ENCODE measurements around the gene SGSM1. TPM values are rescaled to one million over a fixed set of nuclear protein-coding genes. Genes with fewer than 3 reads are reported as not detected.

SGSM1 gene
- polyA plus RNA-seq, 1 experiment = not detected

DNA sequence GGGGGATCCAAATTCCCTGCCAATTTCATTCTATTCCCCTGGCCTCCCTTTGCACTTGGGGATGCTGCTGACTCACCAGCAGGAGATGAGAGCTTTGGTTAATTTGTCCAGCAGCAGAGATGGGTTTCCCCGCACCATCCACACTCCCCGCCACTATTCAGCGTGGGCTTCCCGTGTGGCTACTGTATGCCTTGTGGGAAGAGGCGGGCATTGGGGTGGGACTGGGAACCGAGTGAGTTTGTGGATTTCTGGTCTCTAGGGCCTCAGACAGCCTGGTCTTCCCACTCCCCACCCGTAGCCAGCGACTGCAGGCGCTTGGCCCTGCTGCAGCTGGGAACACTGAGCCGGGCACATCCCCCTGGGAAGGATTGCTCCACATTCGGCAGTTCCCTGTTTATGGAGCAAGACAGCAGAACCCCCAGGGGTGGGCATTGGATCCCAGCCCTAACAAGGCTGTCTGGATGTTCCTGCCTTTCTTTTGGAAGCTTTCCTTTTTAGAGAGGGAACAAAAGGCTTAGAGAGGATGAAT lies 169.9 kb downstream of the SGSM1 start:
- DNase-seq (ENCODE audit: low read depth, low spot score) = no peak
- Histone ChIP-seq H3K27me3 (ENCODE audit: control insufficient read depth, insufficient read depth, low read length) (no peaks in the 10 kb centered on the region), H3K9me3 (ENCODE audit: control insufficient read depth, insufficient read depth, low read length) (no peaks in the 10 kb centered on the region), H3K4me3 (ENCODE audit: low read depth, low read length) (no peak overlapping the region), H3K27ac (ENCODE audit: low read depth, low read length) (no peak overlapping the region)
- TF ChIP-seq, protein P1, sequence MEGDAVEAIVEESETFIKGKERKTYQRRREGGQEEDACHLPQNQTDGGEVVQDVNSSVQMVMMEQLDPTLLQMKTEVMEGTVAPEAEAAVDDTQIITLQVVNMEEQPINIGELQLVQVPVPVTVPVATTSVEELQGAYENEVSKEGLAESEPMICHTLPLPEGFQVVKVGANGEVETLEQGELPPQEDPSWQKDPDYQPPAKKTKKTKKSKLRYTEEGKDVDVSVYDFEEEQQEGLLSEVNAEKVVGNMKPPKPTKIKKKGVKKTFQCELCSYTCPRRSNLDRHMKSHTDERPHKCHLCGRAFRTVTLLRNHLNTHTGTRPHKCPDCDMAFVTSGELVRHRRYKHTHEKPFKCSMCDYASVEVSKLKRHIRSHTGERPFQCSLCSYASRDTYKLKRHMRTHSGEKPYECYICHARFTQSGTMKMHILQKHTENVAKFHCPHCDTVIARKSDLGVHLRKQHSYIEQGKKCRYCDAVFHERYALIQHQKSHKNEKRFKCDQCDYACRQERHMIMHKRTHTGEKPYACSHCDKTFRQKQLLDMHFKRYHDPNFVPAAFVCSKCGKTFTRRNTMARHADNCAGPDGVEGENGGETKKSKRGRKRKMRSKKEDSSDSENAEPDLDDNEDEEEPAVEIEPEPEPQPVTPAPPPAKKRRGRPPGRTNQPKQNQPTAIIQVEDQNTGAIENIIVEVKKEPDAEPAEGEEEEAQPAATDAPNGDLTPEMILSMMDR (IDR thresholded peaks at IDR 0.05; ENCODE audit: low read depth, low read length) = no peak
- ChIA-PET POLR2A (interaction anchor here (0.7 kb wide), 1 partner anchor 18 kb away, joined by 4 read pairs; no protein-coding TSS in a partner anchor), CTCF (no interaction called here)

DNA sequence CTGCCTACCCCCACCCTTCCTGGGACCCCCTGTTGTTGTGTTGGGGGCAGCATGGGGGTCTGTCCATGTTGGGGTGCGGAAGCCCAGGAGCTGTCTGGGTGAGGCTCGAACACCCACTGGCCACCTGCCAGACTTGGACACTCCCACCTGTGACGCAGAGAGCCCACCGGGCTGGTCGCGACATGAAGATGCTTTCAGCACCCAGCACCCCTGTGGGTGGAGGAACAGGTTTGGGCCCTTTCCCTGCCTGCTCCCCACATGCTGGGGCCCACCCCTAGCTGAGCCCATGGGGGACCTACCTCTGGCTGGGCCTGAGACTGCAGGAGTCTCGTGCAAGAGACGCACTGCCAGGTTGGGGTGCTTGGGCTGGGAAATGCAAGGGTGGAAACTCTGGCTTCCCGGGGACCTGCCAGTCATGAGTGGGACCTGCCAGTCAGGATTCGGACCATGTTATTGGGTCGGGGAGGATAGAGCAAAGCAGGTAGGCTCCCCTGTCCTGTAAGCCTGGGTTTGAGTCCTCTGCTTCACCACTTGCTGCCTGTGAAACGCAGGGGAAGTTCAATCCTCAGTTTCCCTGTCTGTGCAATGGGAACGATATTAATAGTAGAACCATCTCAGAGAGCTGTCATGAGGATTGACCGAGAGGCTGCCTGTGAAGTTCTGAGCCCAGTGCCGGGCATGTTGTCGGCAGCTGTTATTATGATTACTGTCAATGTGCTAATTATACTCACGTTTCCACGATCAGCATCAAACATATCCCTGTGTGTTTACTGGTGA lies 170.6 kb downstream of the SGSM1 start:
- CTCF ChIA-PET = no interaction called here
- TF ChIP-seq, protein P1 (IDR thresholded peaks at IDR 0.05; ENCODE audit: low read depth, low read length) = no peak
- POLR2A ChIA-PET = no interaction called here
- no peaks in the 10 kb centered on the region for H3K9me3 ChIP-seq (ENCODE audit: control insufficient read depth, insufficient read depth, low read length)
- no peaks in the 10 kb centered on the region for H3K27me3 ChIP-seq (ENCODE audit: control insufficient read depth, insufficient read depth, low read length)
- H3K27ac ChIP-seq (ENCODE audit: low read depth, low read length) = no peak overlapping the region
- no peak overlapping the region for H3K4me3 ChIP-seq (ENCODE audit: low read depth, low read length)
- DNase-seq (ENCODE audit: low read depth, low spot score) = no peak

Small RNA genes lying within 50 kb of the gene (small RNA-seq; reads per million reads assigned to genes)
- gene RF00275 (ENCODE audit: insufficient read length, low read depth) = not detected

Other genes starting within 250 kb of the SGSM1 start
- 5.2 and 7.1 TPM in 2 replicates for gene LRRC75B, start 213.1 kb upstream of the SGSM1 start, polyA plus RNA-seq (2011; rRNA removed)
- gene GGT1, start 203.0 kb upstream of the SGSM1 start, polyA plus RNA-seq (2011; rRNA removed) = 4.8 and 5.0 TPM in 2 replicates
- 0.02 TPM in 1 of 2 replicates, not detected in the other for gene PIWIL3, start 31.5 kb upstream of the SGSM1 start, polyA plus RNA-seq (2011; rRNA removed)
- not detected in 2 replicates for gene LHFPL7, start 140.5 kb downstream of the SGSM1 start, polyA plus RNA-seq (2011; rRNA removed)
- gene KIAA1671, start 146.5 kb downstream of the SGSM1 start, polyA plus RNA-seq (2011; rRNA removed) = 0.01 and 0.02 TPM in 2 replicates